Measurements from ENCODE around the gene TRIM41.
A peak's percentile ranks its signal among the peaks of the same experiment; 100 is the strongest.
"Not testable (repeated sequence)": the region's sequence is repeated elsewhere in the genome, so short reads cannot be mapped to it uniquely, and the experiment has no call there.

TRIM41 gene

GRCh38 chr5:181261320-181262049 lies 38.4 kb downstream of the TRIM41 start:
- peak overlapping the region; percentile 97 for H3K27ac ChIP-seq (ENCODE audit: low read depth, low read length)
- peak overlapping the region; percentile 93 for H3K4me3 ChIP-seq (ENCODE audit: low read depth, low read length)
- H3K4me1 ChIP-seq (ENCODE audit: control insufficient read depth, insufficient read depth, low read length): peaks cover 16% of the 10 kb centered on the region
- no peaks in the 10 kb centered on the region for H3K27me3 ChIP-seq (ENCODE audit: control insufficient read depth, insufficient read depth, low read length)
- peak overlapping the region; percentile 90 for H3K9ac ChIP-seq (ENCODE audit: low read length)
- no peaks in the 10 kb centered on the region for H3K9me3 ChIP-seq (ENCODE audit: control insufficient read depth, insufficient read depth, low read depth, low read length)
- peaks cover 8% of the 10 kb centered on the region for H3K36me3 ChIP-seq (ENCODE audit: control insufficient read depth, insufficient read depth, low read length)

DNA sequence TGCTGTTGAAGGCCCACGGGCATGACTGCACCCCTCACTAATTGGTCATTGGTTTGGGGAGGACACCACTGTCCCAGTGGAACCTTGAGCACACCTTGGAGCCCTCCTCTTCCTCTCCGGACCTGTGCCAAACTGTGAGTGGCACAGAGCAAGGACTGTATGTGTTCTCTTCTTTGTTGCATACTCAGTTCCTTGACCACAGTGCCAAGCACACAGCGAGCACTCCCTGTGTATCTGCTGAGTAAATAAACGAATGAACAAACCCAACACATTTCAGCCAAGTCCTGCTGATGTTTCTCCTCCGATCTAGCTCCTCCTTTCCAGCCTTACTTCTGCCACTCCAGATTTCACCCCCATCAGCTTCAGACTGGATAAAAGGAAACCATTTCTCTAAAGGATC lies 40.6 kb downstream of the TRIM41 start:
- no peak overlapping the region for H3K4me3 ChIP-seq (ENCODE audit: low read depth, low read length)
- no peak overlapping the region for H3K27ac ChIP-seq (ENCODE audit: low read depth, low read length)
- H3K4me1 ChIP-seq (ENCODE audit: control insufficient read depth, insufficient read depth, low read length): peaks cover 34% of the 10 kb centered on the region
- no peaks in the 10 kb centered on the region for H3K27me3 ChIP-seq (ENCODE audit: control insufficient read depth, insufficient read depth, low read length)
- H3K9ac ChIP-seq (ENCODE audit: low read length): no peak overlapping the region
- no peaks in the 10 kb centered on the region for H3K9me3 ChIP-seq (ENCODE audit: control insufficient read depth, insufficient read depth, low read depth, low read length)
- H3K36me3 ChIP-seq (ENCODE audit: control insufficient read depth, insufficient read depth, low read length): peaks cover 8% of the 10 kb centered on the region

DNA sequence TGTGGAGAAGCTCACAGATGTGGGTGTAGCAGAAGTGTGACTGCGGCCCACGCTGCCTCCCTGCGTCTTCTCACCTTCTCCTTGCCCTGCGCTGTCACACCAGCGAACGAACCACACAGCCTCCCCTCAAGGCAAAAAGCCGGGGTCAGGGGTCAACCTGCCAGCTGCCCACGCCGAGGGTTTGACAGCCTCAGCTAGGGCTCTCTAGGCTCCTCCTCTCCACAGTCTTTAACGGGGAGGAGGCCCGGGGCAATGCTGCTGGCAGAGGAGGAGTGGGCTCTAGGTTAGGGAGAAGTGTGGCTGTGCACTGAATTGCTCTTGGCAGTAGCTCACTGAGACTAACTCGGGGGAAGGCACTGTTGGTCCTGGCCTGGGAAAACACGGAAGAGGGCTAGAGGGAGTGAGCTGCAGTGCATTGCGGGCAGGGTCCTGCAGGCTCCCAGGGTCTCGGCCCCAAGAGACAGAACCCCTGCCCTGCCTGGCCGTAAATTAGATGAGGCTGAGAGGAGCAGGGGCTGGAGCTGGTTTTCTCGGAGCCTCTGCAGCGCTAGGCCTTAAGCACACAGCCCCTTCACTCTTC lies 42.1 kb downstream of the TRIM41 start:
- no peaks in the 10 kb centered on the region for H3K9me3 ChIP-seq (ENCODE audit: control insufficient read depth, insufficient read depth, low read depth, low read length)
- peak overlapping the region; percentile 29 for H3K9ac ChIP-seq (ENCODE audit: low read length)

DNA sequence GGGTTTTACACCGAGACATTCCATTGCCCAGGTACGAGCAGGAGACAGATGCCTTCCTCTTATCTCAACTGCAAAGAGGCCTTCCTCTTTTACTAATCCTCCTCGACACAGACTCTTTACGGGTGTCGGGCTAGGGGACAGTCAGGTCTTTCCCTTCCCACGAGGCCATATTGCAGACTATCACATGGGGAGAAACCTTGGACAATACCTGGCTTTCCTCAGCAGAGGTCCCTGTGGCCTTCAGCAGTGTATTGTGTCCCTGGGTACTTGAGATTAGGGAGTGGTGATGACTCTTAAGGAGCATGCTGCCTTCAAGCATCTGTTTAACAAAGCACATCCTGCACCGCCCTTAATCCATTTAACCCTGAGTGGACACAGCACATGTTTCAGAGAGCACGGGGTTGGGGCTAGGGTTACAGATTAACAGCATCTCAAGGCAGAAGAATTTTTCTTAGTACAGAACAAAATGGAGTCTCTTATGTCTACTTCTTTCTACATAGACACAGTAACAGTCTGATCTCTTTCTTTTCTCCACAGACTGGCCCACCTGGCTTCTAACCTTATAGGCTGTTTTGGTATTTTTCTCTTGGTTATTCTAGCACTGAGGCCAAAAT lies 44.3 kb downstream of the TRIM41 start:
- H3K36me3 ChIP-seq (ENCODE audit: control insufficient read depth, insufficient read depth, low read length); H3K27me3 ChIP-seq (ENCODE audit: control insufficient read depth, insufficient read depth, low read length); H3K4me3 ChIP-seq (ENCODE audit: low read depth, low read length); H3K9me3 ChIP-seq (ENCODE audit: control insufficient read depth, insufficient read depth, low read depth, low read length): not testable (repeated sequence)
- Histone ChIP-seq H3K4me1 (ENCODE audit: control insufficient read depth, insufficient read depth, low read length) (peaks cover 34% of the 10 kb centered on the region), H3K27ac (ENCODE audit: low read depth, low read length) (peak overlapping the region; percentile 76), H3K9ac (ENCODE audit: low read length) (peak overlapping the region; percentile 62)

More for the DNA sequence above, 42.1 kb downstream of the TRIM41 start:
- Histone ChIP-seq H3K27ac (ENCODE audit: low read depth, low read length) (no peak overlapping the region), H3K4me3 (ENCODE audit: low read depth, low read length) (no peak overlapping the region), H3K36me3 (ENCODE audit: control insufficient read depth, insufficient read depth, low read length) (peaks cover 8% of the 10 kb centered on the region), H3K4me1 (ENCODE audit: control insufficient read depth, insufficient read depth, low read length) (peaks cover 34% of the 10 kb centered on the region), H3K27me3 (ENCODE audit: control insufficient read depth, insufficient read depth, low read length) (no peaks in the 10 kb centered on the region)

DNA sequence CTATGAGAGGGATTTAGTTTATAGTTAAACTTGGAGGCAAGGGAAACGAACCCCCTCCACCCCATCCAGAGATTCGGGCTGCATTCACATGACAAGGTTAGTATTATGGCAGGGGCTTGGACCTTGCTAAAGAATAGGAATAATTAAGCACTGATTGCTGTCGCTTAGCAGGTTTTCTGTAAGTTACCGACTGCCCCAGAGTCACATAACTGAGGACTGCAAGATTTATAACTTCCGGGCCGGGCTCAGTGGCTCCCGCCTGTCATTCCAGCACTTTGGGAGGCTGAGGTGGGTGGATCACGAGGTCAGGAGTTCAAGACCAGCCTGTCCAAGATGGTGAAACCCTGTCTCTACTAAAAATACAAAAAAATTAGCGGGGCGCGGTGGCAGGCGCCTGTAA lies 44.8 kb downstream of the TRIM41 start:
- Histone ChIP-seq H3K9ac (ENCODE audit: low read length) (peak overlapping the region; percentile 62), H3K27ac (ENCODE audit: low read depth, low read length) (peak overlapping the region; percentile 76)

GRCh38 chr5:181271081-181271480 lies 48.0 kb downstream of the TRIM41 start:
- Histone ChIP-seq H3K4me3 (ENCODE audit: low read depth, low read length) (no peak overlapping the region), H3K27me3 (ENCODE audit: control insufficient read depth, insufficient read depth, low read length) (no peaks in the 10 kb centered on the region), H3K4me1 (ENCODE audit: control insufficient read depth, insufficient read depth, low read length) (peaks cover 23% of the 10 kb centered on the region), H3K9ac (ENCODE audit: low read length) (no peak overlapping the region), H3K9me3 (ENCODE audit: control insufficient read depth, insufficient read depth, low read depth, low read length) (no peaks in the 10 kb centered on the region), H3K27ac (ENCODE audit: low read depth, low read length) (no peak overlapping the region), H3K36me3 (ENCODE audit: control insufficient read depth, insufficient read depth, low read length) (no peaks in the 10 kb centered on the region)

More for the DNA sequence above, 44.8 kb downstream of the TRIM41 start:
- H3K9me3 ChIP-seq (ENCODE audit: control insufficient read depth, insufficient read depth, low read depth, low read length); H3K36me3 ChIP-seq (ENCODE audit: control insufficient read depth, insufficient read depth, low read length); H3K27me3 ChIP-seq (ENCODE audit: control insufficient read depth, insufficient read depth, low read length); H3K4me3 ChIP-seq (ENCODE audit: low read depth, low read length): not testable (repeated sequence)
- H3K4me1 ChIP-seq (ENCODE audit: control insufficient read depth, insufficient read depth, low read length): peaks cover 34% of the 10 kb centered on the region

- H3K27me3 ChIP-seq (ENCODE audit: control insufficient read depth, insufficient read depth, low read length); H3K9me3 ChIP-seq (ENCODE audit: control insufficient read depth, insufficient read depth, low read depth, low read length); H3K36me3 ChIP-seq (ENCODE audit: control insufficient read depth, insufficient read depth, low read length); H3K4me1 ChIP-seq (ENCODE audit: control insufficient read depth, insufficient read depth, low read length); H3K9ac ChIP-seq (ENCODE audit: low read length); H3K27ac ChIP-seq (ENCODE audit: low read depth, low read length): not testable (repeated sequence)
- H3K4me3 ChIP-seq (ENCODE audit: low read depth, low read length): peak overlapping the region; percentile 44
Observed at GRCh38 chr5:181273433-181273744, 50.3 kb downstream of the TRIM41 start.

GRCh38 chr5:181280251-181280762 lies 57.2 kb downstream of the TRIM41 start:
- Histone ChIP-seq H3K9me3 (ENCODE audit: control insufficient read depth, insufficient read depth, low read depth, low read length) (no peaks in the 10 kb centered on the region), H3K27me3 (ENCODE audit: control insufficient read depth, insufficient read depth, low read length) (no peaks in the 10 kb centered on the region), H3K4me1 (ENCODE audit: control insufficient read depth, insufficient read depth, low read length) (no peaks in the 10 kb centered on the region), H3K27ac (ENCODE audit: low read depth, low read length) (no peak overlapping the region), H3K4me3 (ENCODE audit: low read depth, low read length) (peak overlapping the region; percentile 98), H3K9ac (ENCODE audit: low read length) (peak overlapping the region; percentile 54), H3K36me3 (ENCODE audit: control insufficient read depth, insufficient read depth, low read length) (peaks cover 9% of the 10 kb centered on the region; the same call in 1 of the 2 replicates)

- no peaks in the 10 kb centered on the region for H3K4me1 ChIP-seq (ENCODE audit: control insufficient read depth, insufficient read depth, low read length)
- peak overlapping the region; percentile 64; the same call in 1 of the 2 replicates for H3K27ac ChIP-seq (ENCODE audit: low read depth, low read length)
- H3K27me3 ChIP-seq (ENCODE audit: control insufficient read depth, insufficient read depth, low read length): no peaks in the 10 kb centered on the region
- H3K9ac ChIP-seq (ENCODE audit: low read length): peak overlapping the region; percentile 95
- H3K9me3 ChIP-seq (ENCODE audit: control insufficient read depth, insufficient read depth, low read depth, low read length): no peaks in the 10 kb centered on the region
- H3K36me3 ChIP-seq (ENCODE audit: control insufficient read depth, insufficient read depth, low read length): peaks cover 16% of the 10 kb centered on the region
- H3K4me3 ChIP-seq (ENCODE audit: low read depth, low read length): peak overlapping the region; percentile 98
Observed at GRCh38 chr5:181281077-181281983, 58.2 kb downstream of the TRIM41 start.

GRCh38 chr5:181281984-181282316 lies 58.9 kb downstream of the TRIM41 start:
- H3K27ac ChIP-seq (ENCODE audit: low read depth, low read length): no peak overlapping the region
- H3K36me3 ChIP-seq (ENCODE audit: control insufficient read depth, insufficient read depth, low read length): peaks cover 20% of the 10 kb centered on the region
- no peaks in the 10 kb centered on the region for H3K4me1 ChIP-seq (ENCODE audit: control insufficient read depth, insufficient read depth, low read length)
- no peaks in the 10 kb centered on the region for H3K27me3 ChIP-seq (ENCODE audit: control insufficient read depth, insufficient read depth, low read length)
- H3K9me3 ChIP-seq (ENCODE audit: control insufficient read depth, insufficient read depth, low read depth, low read length): no peaks in the 10 kb centered on the region
- peak overlapping the region; percentile 98 for H3K4me3 ChIP-seq (ENCODE audit: low read depth, low read length)
- H3K9ac ChIP-seq (ENCODE audit: low read length): peak overlapping the region; percentile 11

Data from HUES6 (cell line).